Measurements from ENCODE around the gene ITGAX. TPM values are rescaled to one million over a fixed set of nuclear protein-coding genes. Genes with fewer than 3 reads are reported as not detected.

Gene ITGAX
- total and polyA plus RNA-seq, 2 of the 8 experiments (the other 6 are each of a cell fraction or from before 2014, with no cell fraction given), result 0.30 TPM; not detected in 1

- Histone ChIP-seq H3K4me1 (replicated peaks in 1 of 4; ENCODE audit: control insufficient read depth in 3 of 4, insufficient read depth in 4 of 4, low read length in 3 of 4) (no peaks in the 10 kb centered on the region), H3K23ac (ENCODE audit: insufficient read length) (no peak overlapping the region)
- TF ChIP-seq MAFK (IDR thresholded peaks at IDR 0.05; ENCODE audit: low read depth, low read length), result no peak
- no peak for TF ChIP-seq CBX5 (IDR thresholded peaks at IDR 0.05; ENCODE audit: low read depth, low read length)
- no peak for TF ChIP-seq POU5F1 (IDR thresholded peaks at IDR 0.05; ENCODE audit: low read depth, low read length)
- TF ChIP-seq TAF7 (optimal IDR thresholded peaks at IDR 0.05; ENCODE audit: borderline replicate concordance, low read depth, low read length), result no peak
- no peak for TF ChIP-seq POLR2A (IDR thresholded peaks at IDR 0.05; ENCODE audit: control extremely low read depth in 1 of 2, low read depth in 2 of 2, low read length in 2 of 2)
- no peak for TF ChIP-seq ATF2 (IDR thresholded peaks at IDR 0.05; ENCODE audit: low read length)
- TF ChIP-seq CBX8 (IDR thresholded peaks at IDR 0.05; ENCODE audit: borderline replicate concordance, low read depth, low read length), result no peak
- TF ChIP-seq SP2 (IDR thresholded peaks at IDR 0.05; ENCODE audit: low read length), result no peak
- TF ChIP-seq SP1 (IDR thresholded peaks at IDR 0.05; ENCODE audit: low read depth, low read length), result no peak
- TF ChIP-seq TAF1 (IDR thresholded peaks at IDR 0.05; ENCODE audit: low read depth, low read length), result no peak
- TF ChIP-seq RAD21 (IDR thresholded peaks at IDR 0.05 in 1 of 2, conservative IDR thresholded peaks at IDR 0.05 in 1 of 2; ENCODE audit: low read depth in 2 of 2, low read length in 2 of 2), result no peak
Measured at GRCh38 chr16:31371008-31371407, 16.0 kb downstream of the ITGAX start.

More at GRCh38 chr16:31371008-31371407, 16.0 kb downstream of the ITGAX start:
- Histone ChIP-seq H4K8ac (ENCODE audit: extremely low read depth, insufficient read depth, low read length) (no peak overlapping the region), H3K27ac (ENCODE audit: low read depth, low read length) (no peak overlapping the region), H3K27me3 (replicated peaks in 1 of 4; ENCODE audit: control insufficient read depth in 3 of 4, extremely low read depth in 1 of 4, insufficient read depth in 3 of 4, low read length in 3 of 4) (no peaks in the 10 kb centered on the region), H2BK12ac (ENCODE audit: low read depth, low read length) (no peak overlapping the region), H2AK5ac (ENCODE audit: low read depth, low read length) (no peak overlapping the region), H2BK15ac (ENCODE audit: low read length) (no peak overlapping the region), H3K36me3 (ENCODE audit: control insufficient read depth in 2 of 4, insufficient read depth in 4 of 4, low read length in 3 of 4) (no peaks in the 10 kb centered on the region), H3K56ac (replicated peaks; ENCODE audit: insufficient read length, low read depth, low read length) (no peak overlapping the region), H2BK120ac (replicated peaks; ENCODE audit: low read depth, low read length) (no peak overlapping the region), H2BK5ac (ENCODE audit: low read depth, low read length) (no peak overlapping the region), H3K4me2 (ENCODE audit: insufficient read depth in 1 of 2, low read depth in 2 of 2, low read length in 2 of 2) (no peak overlapping the region), H3K79me2 (ENCODE audit: control insufficient read depth in 1 of 2, insufficient read depth in 2 of 2, low read length in 2 of 2) (no peaks in the 10 kb centered on the region), H4K91ac (replicated peaks; ENCODE audit: insufficient read length, low read length) (no peak overlapping the region), H3K9me3 (ENCODE audit: insufficient read depth in 2 of 2, low read depth in 1 of 2, low read length in 1 of 2) (no peaks in the 10 kb centered on the region), H3K14ac (ENCODE audit: insufficient read length) (no peak overlapping the region), H3K9ac (replicated peaks in 1 of 4; ENCODE audit: extremely low read depth in 1 of 4, low read depth in 3 of 4, low read length in 3 of 4) (no peak overlapping the region), H2BK20ac (ENCODE audit: low read length) (no peak overlapping the region), H3K4me3 (ENCODE audit: extremely low read depth in 1 of 4, insufficient read depth in 2 of 4, low read depth in 3 of 4, low read length in 4 of 4) (no peak overlapping the region), H3K4ac (replicated peaks; ENCODE audit: insufficient read length, low read depth, low read length) (no peak overlapping the region), H4K5ac (ENCODE audit: insufficient read length, low read depth, low read length) (no peak overlapping the region), H3K79me1 (ENCODE audit: low read depth, low read length) (no peaks in the 10 kb centered on the region), H4K20me1 (replicated peaks in 1 of 2; ENCODE audit: control insufficient read depth in 1 of 2, insufficient read depth in 2 of 2, low read length in 2 of 2) (no peaks in the 10 kb centered on the region), H3K18ac (ENCODE audit: extremely low read depth, low read length) (no peak overlapping the region), H3K23me2 (ENCODE audit: low read depth, low read length) (no peaks in the 10 kb centered on the region), H2AFZ (ENCODE audit: low read length) (no peak overlapping the region)
- ChIA-PET POLR2A (ENCODE audit: partially characterized antibody) (interaction anchor here (0.6 to 1.4 kb wide), 2 partner anchors 190 to 1689 kb away, joined by 3 to 4 read pairs; no protein-coding TSS in a partner anchor), CTCF (ENCODE audit: partially characterized antibody) (no interaction called here)
- DNase-seq (ENCODE audit: low read depth in 1 of 2, low spot score in 2 of 2) (no peak), FAIRE-seq (no peak)
- 82% methylated on average over 11 of the region's 12 CpGs; no CpG with 5 or more reads in 1 of the 2 experiments for WGBS, 2 experiments (ENCODE audit: extremely low coverage in 1 of 2, insufficient coverage in 1 of 2, insufficient read length in 1 of 2, insufficient replicate concordance in 2 of 2, low coverage in 1 of 2, low lambda C conversion rate in 2 of 2, missing lambda C conversion rate in 1 of 2)

Measured in H1 (cell line).